Astrocyte (in vitro differentiated cells and primary cell): ENCODE data around the gene MTUS2.

ENCODE experiments used
- EZH2 ChIP-seq: IDR thresholded peaks from 2 replicates; pipeline ENCODE4 v1.6.1; 2012; ENCODE audit warnings: mild to moderate bottlenecking, low read length, inconsistent platforms; ENCODE audit not compliant: insufficient read depth
- TF ChIP-seq, protein P1 (sequence below): IDR thresholded peaks from 2 replicates; pipeline ENCODE4 v1.5.1; 2011; ENCODE audit warnings: low read depth, mild to moderate bottlenecking, inconsistent platforms, low read length, moderate library complexity; ENCODE audit not compliant: insufficient read depth

DNA sequence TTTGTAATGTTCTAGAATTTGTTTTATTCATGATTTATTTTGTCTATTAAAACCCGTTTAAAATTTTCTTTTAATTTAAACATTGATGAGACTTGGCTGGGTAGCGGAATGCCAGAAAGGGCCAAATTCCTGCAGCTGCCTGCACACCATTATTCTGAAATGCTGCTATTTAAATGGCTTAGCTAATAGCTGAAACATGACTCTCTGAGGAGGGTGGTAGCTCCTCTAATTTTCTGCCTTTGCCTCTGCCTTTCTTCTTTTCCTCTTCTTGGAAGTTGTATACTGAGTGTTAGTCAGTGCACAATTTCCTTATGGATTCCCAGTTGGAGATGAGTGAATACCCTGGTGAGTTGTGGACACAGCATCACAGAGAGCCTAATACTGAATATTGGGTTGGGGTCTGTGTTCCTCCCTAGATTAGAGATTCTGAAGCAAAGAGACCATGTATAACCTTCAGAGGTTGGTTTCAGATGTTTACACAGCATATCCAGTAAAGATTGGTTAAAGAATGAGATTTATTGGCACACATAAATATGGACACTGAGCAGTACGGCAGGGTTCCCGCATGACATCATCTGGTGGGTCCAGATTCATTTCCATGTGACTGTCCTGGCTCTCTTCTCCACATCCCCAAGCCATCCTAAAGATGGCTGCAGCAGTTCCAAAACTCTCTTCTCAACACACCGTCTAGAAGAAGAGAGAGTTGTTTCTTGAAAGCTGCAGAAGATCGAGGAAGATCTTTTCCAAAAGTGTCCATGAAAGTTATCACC is 55.9 kb downstream of the MTUS2 start:
- TF ChIP-seq, protein P1, sequence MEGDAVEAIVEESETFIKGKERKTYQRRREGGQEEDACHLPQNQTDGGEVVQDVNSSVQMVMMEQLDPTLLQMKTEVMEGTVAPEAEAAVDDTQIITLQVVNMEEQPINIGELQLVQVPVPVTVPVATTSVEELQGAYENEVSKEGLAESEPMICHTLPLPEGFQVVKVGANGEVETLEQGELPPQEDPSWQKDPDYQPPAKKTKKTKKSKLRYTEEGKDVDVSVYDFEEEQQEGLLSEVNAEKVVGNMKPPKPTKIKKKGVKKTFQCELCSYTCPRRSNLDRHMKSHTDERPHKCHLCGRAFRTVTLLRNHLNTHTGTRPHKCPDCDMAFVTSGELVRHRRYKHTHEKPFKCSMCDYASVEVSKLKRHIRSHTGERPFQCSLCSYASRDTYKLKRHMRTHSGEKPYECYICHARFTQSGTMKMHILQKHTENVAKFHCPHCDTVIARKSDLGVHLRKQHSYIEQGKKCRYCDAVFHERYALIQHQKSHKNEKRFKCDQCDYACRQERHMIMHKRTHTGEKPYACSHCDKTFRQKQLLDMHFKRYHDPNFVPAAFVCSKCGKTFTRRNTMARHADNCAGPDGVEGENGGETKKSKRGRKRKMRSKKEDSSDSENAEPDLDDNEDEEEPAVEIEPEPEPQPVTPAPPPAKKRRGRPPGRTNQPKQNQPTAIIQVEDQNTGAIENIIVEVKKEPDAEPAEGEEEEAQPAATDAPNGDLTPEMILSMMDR = no peak
- no peak for TF ChIP-seq EZH2
